Lower leg skin (tissue), 4 donors: ENCODE results near the gene PYDC2. TPM values are rescaled to one million over a fixed set of nuclear protein-coding genes. Genes with fewer than 3 reads are reported as not detected.

Experiments
- DNase-seq, 2 donors: peaks; one replicate each; pipeline ENCODE4 v3.0.0-alpha.2; 2019; ENCODE audit warnings: low spot score in 2 of 2
- H3K4me3 ChIP-seq: fragments of 200-600 bp; sonication (generic); 2 replicates; pipeline ENCODE4 v1.5.1; 2017; ENCODE audit warnings: mild to moderate bottlenecking, low read depth; ENCODE audit not compliant: poor library complexity, severe bottlenecking
- CTCF ChIP-seq, 3 donors: fragments of 450-650 bp; IDR thresholded peaks; one replicate each; pipeline ENCODE4 v1.5.1; 2016; ENCODE audit warnings: antibody characterized with exemption in 3 of 3, mild to moderate bottlenecking in 3 of 3, moderate library complexity in 2 of 3
- POLR2A ChIP-seq, 2 donors: fragments of 450-650 bp; IDR thresholded peaks; one replicate each; pipeline ENCODE4 v1.6.1; 2016 to 2017; ENCODE audit warnings: antibody characterized with exemption in 2 of 2, mild to moderate bottlenecking in 1 of 2, moderate library complexity in 1 of 2
- WGBS, 2 donors: methylation state at CpG; one replicate each; pipeline ENCODE4 v1.1.5; 2018; 5-methylcytosine and 5-hydroxymethylcytosine counted together
- intact Hi-C: fragments of 100-400 bp; cut with DNase I; formaldehyde crosslinking; loops from one replicate; pipeline ENCODE4 v1.15.0; 2023; ENCODE audit warnings: low total_unique reads
- total RNA-seq, 4 donors: library from RNA; depleted of rRNA; stranded (reverse); fragments of >200 nt; gene quantifications; one replicate each; pipeline ENCODE4 v1.1.0, GENCODE V29; 2016

The PYDC2 gene
- total RNA-seq, 4 donors from 2014 or later: not detected

DNA sequence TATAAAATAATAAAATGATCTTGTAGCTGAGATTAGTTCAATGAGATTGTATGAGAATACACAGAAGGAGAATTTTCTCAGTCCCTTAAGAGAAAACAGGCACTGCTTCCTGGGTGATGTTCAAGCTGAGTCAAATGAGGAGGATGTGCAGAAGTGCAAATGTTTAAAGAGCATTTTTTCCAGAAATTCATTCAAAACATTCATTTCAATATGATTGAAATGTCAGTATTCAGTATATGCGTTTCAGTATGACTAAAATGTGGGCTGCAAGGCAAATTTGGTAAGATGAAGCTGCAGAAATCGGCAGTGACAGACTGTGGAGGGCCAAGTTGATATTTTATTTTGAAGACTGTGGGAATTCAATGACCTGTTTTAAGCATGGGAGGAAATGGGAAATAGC is 19.3 kb upstream of the PYDC2 start:
- no peak overlapping the region for H3K4me3 ChIP-seq
- intact Hi-C loops: no loop called here
- 37 to 69% methylated on average over 2 of the region's 2 CpGs for WGBS, 2 donors
- TF ChIP-seq POLR2A (IDR thresholded peaks at IDR 0.05) (no peak), CTCF (IDR thresholded peaks at IDR 0.05) (no peak)
- no peak for DNase-seq

DNA sequence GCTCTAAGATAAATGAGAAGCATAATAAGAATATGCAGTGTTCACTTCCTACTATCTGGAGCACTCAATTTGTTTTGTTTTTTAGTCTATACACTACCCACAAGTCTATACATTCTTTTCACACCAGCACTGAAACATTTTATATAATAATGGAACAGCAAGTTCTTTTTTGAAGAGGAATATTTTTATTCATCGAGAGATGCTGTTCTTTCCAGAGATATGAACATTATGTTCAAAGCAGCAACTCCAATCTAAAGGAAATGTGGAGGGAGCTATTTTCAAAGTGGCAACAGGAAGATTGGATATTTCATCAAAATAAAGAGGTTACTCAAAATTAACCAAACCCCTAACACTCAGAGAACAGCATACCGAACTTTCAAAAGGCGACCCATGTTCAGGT is 16.4 kb upstream of the PYDC2 start:
- H3K4me3 ChIP-seq: no peak overlapping the region
- 87 to 94% methylated on average over 3 of the region's 3 CpGs for WGBS, 2 donors
- DNase-seq: no peak
- TF ChIP-seq POLR2A (IDR thresholded peaks at IDR 0.05) (no peak), CTCF (IDR thresholded peaks at IDR 0.05) (no peak)
- intact Hi-C loops: no loop called here

- H3K4me3 ChIP-seq: no peak overlapping the region
- TF ChIP-seq CTCF (IDR thresholded peaks at IDR 0.05) (no peak), POLR2A (IDR thresholded peaks at IDR 0.05) (no peak)
- 65 to 76% methylated on average over 1 of the region's 1 CpG for WGBS, 2 donors
- intact Hi-C loops: no loop called here
- DNase-seq: no peak
Observed at GRCh38 chr3:191449256-191449655, 11.7 kb upstream of the PYDC2 start.

DNA sequence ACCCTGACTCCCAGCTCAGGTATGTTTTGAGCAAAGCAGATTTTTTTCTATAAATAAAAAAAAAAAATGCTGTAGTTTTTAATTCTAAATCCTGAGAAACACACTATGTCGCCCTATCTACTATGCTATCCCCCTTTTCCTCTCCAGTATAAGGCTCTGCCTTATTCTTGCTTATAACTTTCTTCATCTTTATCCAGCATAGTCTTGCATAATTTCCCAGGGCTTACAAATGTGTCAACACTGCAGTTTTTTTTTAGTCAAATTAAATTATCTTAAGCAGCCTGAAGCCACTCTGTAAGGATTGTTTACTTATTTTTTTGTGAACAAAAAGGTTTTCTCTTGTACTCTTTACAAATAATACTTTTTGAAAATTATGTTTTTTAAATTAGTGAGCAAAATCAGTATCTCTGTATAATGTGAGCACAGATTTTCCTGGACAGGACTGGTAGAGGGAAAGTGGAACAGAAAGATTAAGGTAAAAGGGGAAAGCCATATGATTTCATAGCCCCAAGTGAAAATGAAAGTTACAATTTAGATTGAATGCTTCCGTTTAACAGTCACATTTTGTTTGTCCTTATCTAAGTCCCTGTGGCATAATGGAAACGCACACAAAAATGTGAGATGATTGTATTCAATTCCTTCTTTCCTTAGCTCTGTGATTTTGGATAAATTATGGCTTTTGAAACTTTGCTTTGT is 5.6 kb upstream of the PYDC2 start:
- H3K4me3 ChIP-seq: no peak overlapping the region
- DNase-seq: no peak
- TF ChIP-seq CTCF (IDR thresholded peaks at IDR 0.05) (no peak), POLR2A (IDR thresholded peaks at IDR 0.05) (no peak)
- 22 to 49% methylated on average over 3 of the region's 3 CpGs for WGBS, 2 donors
- intact Hi-C loops: no loop called here

DNA sequence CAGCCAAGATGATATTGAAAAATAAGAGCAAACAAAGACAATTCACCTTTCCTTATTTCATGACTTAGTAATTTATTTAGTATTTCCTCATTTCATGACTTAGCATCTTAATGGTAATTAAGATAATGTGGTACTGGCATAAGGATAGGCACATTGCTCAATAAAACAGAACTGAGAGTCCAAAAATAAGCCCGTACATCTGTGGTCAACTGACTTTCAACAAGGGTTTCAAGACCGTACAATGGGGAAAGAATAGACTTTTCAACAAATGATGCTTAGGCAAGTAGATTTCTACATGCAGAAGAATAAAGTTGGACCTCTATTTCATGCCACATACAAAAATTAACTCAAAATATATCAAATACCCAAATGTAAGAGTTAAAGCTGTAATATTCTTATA is 603 bp upstream of the PYDC2 start:
- no peak for DNase-seq
- no peak for TF ChIP-seq POLR2A (IDR thresholded peaks at IDR 0.05)
- no peak overlapping the region for H3K4me3 ChIP-seq
- 88 to 92% methylated on average over 2 of the region's 2 CpGs for WGBS, 2 donors
- intact Hi-C loops: no loop called here

DNA sequence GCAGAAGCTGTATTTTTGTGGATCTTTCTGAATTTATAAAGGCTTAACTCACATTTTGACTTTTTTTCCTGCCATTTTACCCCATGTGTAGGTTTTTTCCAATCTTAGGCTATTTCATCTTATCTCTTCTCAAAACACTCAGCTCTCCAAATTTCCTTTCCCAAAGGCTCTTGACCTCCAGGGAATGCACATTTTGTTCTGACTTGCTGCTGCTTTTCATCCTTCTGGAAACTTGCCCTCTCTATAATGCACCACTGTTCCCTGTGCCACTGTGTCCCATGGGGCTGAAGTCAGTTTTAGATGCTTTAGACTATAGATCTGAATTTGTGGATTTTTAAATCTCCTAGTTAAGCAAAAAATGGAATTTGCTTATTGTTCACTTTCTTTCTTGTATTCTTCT is 9.1 kb downstream of the PYDC2 start:
- intact Hi-C loops: no loop called here

More for the DNA sequence above, 9.1 kb downstream of the PYDC2 start:
- DNase-seq: no peak
- TF ChIP-seq POLR2A (IDR thresholded peaks at IDR 0.05) (no peak), CTCF (IDR thresholded peaks at IDR 0.05) (no peak)
- no peak overlapping the region for H3K4me3 ChIP-seq
